GM19099 (cell line): Measurements from ENCODE around the gene ULK2.
A peak's percentile ranks its signal among the peaks of the same experiment; 100 is the strongest.

Experiments
- POLR2A ChIP-seq: IDR thresholded peaks from 3 replicates; pipeline ENCODE4 v1.6.1; 2011; ENCODE audit warnings: low read depth; ENCODE audit not compliant: insufficient read length; ENCODE audit errors: extremely low read depth

The ULK2 gene

DNA sequence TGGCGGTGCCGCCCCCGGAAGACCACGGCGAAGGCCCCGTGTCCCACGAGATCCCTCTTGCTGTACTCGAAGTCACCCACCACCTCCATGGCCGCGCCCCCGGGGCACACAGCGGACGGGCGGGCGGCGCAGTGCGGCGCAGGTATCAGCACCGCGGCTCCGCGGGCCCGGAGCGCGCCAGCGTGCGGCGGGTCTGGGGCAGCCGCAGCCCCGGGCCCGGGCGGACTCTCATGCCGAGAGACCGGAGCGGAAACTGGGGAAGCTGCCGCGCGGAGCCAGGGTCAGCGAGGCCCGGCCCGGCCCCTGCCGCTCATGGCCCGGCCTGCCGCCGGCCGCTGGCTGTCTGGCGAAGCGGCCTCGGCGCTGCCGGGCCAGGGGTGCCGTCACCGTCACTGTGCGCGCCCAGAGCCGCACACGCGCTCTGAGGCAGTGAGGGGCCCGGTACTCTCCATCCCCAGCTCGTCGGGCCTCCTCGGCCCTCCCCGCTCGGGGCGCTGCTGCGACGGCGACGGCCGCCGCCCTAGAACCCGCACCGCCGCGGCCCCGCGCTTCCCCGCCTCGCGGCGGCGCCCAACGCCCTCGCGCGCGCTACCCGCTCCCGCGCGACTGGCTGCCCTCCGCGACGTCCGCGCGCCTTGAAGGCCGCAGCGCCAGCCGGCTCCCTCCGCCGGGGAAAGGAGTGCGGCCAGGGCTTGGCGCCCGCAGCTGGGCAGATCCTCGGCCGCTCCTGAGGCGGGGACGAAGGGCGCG, at the start of gene ULK2:
Gene ULK2, minus strand, starts transcription at position 608 of the 750 bp plus-strand sequence. Its CDS starts 519 bp downstream, at position 89.
- peak; percentile 52 for TF ChIP-seq POLR2A

DNA sequence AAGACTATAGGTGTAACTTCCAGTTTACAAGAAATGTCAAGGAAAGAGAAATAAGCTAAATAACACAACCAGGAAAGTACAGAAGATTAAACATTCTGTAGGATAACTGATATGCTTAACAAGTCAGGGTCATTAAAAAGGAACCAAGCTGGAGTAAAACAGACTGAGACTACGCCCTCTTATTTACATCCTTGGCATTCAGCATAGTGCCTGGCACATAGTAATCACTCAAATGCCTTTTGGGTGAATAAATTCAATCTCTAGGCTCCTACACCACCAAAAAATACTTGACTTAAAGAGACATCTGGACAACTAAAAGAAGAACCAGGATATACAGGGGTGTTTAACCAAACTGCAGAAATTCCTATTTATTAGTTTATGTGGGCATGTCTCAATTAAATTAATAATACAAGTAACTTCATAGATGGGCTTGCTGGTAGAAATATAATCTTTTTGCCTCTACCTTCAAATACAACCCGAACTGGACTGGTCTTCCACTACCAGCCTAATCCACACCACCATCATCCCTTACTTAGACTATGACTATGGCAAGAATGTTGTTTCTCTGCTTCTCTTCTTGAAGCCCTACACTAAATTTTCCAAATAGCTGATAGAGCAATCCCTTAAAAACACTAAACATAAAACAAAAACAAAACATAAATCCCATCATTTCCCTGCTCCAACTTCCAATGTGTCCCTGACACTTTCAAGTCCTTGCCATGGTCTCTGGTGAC, 47.7 kb upstream of the ULK2 start:
- TF ChIP-seq POLR2A: no peak

DNA sequence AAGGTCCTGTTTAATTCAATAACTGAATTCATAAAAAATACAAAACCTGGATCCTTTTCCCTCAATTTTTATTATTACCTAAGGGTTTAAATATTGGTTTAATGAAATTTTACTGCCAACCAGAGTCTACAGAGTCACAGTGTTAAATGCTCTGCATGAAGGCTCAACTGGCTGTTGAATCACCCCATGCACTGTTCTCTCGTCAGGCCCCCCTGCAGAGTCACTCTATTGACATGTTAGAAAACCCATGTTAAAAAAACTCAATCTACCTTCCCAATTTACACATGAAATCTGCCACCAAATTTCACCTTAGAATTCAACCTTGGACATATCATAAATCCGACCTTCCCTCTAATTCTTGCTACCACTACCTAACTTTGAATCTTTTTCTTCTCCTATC, 43.3 kb upstream of the ULK2 start:
- TF ChIP-seq POLR2A: no peak

DNA sequence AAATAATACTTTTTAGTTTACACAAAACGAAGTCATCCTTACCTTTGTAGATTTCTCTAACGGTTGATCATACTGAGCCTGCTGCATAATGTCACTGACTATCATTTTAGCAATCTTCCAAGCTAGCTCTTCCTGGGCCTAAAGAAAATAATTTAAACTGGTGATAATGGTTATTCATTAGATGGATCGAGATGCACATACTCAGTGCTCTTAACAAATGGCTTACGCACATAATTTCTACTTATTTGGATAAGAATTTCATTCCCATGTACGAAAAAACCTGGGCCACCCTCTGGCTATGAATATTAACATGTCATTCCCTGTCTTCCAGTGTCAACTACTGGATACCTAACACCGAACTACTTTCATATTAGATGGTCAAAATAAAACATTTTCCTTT, 41.4 kb upstream of the ULK2 start:
- TF ChIP-seq POLR2A: no peak

DNA sequence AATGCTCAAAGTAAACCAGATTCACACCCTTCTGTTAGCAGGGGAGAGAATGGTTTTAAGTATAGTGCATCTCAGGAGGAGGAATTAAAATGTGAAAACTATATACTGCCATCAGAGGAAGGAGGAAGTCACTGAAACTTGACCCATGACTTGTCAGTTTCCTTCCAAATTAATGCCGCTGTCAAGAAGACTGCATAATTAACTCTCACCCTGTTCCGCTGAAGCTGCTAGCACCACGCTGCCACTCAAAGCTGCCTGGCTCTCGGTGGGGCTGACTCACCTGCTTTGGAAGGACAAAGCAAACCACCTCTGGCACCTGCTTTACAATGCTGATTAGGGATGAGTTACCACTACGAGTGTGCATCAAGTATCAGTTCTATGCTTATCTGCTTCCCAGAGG, 37.8 kb upstream of the ULK2 start:
- TF ChIP-seq POLR2A: no peak

DNA sequence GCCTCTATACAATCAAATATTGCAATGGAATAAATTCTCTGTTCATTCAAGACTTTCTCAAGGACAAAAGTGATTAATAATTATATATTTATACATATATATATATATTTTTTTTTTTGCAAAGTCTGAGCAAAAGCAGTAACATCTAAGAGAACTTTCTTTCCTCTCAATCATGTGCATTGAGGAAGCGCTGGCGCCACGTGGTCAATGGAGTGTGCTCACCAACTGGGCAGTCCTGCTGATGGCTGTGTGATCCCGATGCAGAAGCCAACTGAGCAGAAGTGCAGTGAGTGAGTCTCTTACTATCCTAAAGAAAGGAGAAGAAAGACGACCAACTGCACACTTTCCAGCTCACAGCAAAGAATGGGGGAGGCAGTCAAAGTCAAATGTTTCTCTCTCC, 37.2 kb upstream of the ULK2 start:
- no peak for TF ChIP-seq POLR2A

DNA sequence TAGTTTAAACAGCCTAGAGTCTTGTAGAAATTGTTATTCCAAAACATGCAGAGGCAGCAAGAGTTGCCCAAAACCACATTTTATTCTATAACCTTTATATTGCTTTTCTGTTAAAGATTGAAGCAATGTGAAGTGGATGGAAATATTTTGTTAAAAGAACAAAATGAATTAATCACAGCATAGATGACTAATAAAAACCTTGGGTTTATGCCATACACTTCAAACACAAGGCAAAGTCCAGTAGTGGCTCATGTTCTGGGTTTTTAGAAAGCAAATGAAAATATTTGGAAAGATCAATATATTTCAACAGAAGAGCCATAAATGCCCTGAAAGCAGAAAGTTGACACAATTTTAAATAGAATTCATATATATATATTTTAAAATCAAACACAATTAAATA, 36.7 kb upstream of the ULK2 start:
- TF ChIP-seq POLR2A: no peak

DNA sequence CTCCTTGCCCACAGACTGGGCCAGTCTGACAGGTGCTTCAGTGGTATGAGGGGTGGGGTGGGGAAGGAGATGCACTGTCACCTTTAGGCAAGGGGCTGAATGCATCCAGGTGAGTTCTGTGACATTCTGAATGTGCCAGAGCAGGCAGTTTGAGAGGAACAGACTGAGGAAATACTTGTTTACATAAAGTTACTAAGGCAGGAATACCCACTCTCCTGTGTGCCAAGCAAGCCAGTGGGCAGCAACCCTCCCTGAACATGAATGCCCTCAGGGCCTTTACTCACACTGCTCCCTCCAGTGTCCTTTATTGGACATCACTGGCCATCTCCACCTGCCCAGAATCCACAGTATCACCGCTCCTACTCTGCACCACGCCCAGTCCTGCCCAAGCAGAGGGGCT, 33.1 kb upstream of the ULK2 start:
- no peak for TF ChIP-seq POLR2A

DNA sequence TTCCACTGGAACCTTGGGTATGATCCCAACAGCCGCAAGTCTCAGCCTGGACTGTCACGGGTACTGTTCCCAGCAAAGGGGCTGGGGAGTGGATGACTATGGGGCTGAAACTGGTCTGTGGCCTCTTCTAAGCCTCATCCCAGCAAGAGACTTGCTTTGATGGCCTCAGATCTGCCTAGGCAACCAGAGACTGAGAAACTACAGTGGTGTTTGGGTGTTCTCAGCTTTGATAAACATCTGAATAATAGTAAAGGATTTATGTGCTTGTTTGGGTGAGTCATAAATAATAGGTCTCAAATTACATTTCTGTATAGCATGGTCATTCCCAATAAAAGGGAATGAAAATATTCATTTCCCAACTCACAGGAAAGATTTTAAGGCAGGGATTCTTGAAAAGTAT, 30.2 kb upstream of the ULK2 start:
- no peak for TF ChIP-seq POLR2A

DNA sequence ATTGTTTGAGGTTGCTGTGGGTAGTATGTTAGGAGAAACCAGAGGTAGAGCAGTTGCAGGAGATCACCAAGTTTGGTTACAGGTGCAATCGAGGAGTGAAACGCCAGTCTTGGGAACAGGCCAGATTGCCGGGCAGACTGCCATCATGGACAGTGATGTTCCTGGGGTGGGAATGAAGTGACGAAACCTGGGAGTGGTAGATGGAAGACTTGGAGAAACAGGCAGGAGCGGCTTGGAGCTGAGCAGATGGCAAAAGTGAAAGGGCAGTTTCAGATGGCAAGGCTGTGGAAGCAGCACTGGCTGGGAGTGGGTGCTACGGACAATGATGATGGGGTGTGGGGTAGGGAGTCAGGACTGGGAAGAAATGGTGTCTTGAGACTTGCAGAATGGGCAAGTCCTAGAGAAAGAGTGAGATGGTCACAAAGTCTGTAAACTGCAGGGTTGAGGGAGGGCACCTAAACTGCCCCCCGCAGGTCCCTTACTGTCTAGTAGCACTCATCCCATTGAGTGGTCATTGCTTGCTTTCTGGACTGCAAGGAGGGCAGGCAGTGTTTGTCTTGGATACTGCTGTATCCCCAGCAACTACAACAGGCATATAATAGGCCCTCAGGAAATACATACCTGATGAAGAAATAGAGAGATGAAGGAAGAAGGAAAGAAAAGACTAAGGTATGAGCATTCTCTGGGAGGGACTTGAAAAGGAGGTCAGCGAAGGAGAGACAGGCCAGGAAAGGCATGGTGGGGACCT, 29.5 kb upstream of the ULK2 start:
- TF ChIP-seq POLR2A: no peak

DNA sequence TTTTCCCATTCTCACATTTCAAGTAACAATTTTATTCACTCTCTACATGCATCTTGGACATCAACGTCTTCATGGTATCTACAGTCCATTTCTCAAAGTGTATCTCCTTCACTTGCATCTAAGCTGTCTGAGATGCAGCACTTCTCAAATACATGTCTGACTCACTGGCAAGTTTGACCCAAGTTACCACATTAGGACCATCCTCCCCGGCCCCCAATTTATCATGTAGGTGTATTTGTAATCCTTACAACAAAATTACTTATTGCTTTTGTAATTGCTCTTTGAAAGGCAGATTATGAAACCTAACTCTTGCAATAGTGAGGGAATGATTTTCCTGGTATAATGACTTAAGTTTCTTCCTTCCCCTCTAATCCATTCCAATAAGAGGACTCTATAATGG, 28.9 kb upstream of the ULK2 start:
- TF ChIP-seq POLR2A: no peak

DNA sequence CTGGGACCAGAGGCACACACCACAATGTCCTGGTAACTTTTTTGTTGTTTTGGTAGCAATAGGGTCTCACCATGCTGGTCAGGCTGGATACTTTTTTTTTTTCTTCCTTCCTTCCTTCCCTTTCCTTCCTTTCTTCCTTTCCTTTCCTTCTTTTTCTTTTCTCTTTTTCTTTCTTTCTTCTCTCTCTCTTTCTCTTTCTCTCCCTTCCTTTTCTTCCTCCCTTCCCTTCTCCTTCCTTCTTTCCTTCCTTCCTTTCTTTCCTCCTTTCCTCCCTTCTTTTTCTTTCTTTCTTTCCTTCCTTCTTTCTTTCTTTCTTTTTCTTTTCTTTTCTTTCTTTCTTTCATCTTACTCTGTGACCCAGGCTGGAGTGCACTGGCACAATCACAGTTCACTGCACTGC, 18.4 kb upstream of the ULK2 start:
- no peak for TF ChIP-seq POLR2A

DNA sequence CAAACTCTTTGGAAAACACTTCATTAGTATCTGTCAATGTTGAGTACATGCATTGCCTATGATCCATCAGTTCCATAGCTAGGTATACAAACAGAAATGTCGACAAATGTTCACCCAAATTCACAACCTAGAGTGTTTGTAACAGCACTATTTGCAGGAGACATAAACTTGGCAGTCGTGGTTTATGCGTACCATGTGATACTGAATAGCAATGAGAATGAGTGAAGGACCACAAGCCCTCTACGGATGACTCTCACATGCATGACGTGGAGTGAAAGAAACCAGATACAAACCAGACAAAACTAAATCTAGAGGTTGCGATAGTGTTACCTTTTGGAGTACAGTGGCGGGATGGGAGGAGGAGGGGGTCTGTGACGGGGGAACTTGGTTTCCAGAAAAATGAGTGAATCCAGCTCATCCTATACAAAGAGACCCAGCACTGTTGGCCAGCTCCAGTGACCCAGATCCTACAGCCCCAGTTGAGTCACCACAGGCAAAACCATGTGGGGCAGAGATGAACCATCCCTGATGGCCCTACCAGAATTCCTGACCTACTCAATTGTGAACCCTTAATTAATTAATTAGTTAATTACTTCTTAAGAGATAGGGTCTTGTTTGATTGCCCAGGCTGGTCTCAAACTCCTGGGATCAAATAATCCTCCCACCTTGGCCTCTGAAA, 15.9 kb upstream of the ULK2 start:
- no peak for TF ChIP-seq POLR2A

DNA sequence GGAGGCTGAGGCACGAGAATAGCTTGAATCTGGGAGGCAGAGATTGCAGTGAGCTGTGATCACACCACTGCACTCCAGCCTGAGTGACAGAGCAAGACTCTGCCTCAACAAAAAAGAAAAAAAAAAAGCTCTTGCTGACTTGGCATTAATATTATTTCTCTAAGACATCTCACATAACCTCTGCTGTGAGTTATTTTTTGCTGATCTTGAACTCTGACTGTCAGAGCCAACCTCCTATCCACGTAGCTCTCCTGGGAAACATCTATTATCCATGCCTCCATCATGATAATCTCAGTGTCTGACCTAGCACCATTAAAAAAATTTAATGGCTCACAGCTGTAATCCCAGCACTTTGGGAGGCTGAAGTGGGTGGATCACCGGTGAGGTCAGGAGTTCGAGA, 12.7 kb upstream of the ULK2 start:
- no peak for TF ChIP-seq POLR2A

DNA sequence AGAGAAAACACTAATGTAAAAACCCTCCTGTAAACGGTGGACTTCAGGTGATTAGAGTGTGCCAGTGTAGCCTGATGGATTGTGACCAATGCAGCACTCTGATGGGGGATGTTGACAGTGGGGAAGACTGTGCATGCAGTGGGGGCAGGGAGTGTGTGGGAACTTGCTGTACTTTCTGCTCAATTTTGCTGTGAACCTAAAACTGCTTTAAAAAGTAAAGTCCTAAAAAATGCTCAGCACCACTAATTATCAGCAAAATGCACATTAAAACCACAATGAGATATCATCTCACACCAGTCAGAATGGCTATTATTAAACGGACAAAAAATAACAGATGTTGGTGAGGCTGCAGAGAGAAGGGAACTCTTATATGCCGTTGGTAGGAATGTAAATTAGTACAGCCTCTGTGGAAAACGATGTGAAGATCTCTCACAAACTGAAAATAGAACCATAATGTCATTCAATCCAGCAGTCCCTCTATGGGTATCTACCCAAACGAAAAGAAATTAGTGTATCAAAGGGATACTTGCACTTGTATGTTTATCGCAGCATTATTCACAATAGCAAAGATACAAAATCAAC, 9.7 kb upstream of the ULK2 start:
- TF ChIP-seq POLR2A: no peak
